HG02973 (cell line): Measurements from ENCODE around the gene FAM72B.
"Not testable (repeated sequence)": the region's sequence is repeated elsewhere in the genome, so short reads cannot be mapped to it uniquely, and the experiment has no call there.

Experiments used
- ATAC-seq: cut with Tn5 transposase; IDR thresholded peaks from one replicate; pipeline ENCODE4 v1.9.1; 2021; ENCODE audit warnings: moderate library complexity; ENCODE audit not compliant: unreplicated experiment

Gene FAM72B

DNA sequence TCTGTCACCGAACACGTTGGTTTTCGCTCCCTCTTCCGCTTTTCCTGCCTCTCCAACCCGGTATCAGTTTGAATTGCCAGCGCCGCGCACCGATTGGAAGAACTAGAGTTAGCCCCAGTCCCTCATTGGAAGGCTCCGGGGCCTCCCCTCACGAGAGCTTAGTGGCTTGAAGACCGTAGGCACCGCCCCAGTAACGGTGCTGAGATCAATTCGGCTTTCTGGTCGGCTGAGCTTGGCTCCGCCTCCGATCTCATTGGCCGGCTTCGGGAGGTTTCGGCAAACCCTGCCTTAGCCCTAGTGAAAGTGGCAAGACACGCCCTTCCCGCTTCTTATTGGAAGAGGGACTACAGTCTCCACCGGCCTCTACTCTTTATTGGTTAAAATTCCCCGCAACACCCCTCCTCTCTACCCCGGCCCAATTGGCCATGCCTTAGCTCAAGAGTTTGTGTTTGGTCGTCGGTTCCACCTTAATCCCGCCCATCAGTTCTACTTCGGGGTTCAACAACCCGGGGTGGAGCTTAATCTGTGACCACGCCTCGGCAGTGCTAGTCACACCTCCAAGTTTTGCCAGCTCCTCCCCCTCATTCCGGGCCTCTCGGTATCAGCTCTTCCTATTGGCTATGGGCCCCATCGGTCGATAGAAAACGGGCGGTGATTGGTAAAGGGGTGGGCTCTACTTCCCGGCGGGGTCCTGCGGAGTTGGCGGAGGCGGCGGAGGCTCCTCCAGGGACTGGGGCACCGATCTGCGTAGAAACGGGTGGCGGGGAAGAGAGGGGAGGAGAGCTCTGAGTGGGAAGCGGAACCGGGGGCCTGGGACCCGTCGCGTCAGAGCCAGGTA is at the start of gene FAM72B, which contains the start of gene SRGAP2C:
Gene FAM72B, minus strand, starts transcription at position 51 of the 838 bp plus-strand sequence. CDS start 851 bp downstream, outside the sequence.
Gene SRGAP2C, plus strand, starts transcription at position 686 of the 838 bp plus-strand sequence. CDS start 2,472 bp downstream, outside the sequence.
- ATAC-seq = peak; percentile 87

DNA sequence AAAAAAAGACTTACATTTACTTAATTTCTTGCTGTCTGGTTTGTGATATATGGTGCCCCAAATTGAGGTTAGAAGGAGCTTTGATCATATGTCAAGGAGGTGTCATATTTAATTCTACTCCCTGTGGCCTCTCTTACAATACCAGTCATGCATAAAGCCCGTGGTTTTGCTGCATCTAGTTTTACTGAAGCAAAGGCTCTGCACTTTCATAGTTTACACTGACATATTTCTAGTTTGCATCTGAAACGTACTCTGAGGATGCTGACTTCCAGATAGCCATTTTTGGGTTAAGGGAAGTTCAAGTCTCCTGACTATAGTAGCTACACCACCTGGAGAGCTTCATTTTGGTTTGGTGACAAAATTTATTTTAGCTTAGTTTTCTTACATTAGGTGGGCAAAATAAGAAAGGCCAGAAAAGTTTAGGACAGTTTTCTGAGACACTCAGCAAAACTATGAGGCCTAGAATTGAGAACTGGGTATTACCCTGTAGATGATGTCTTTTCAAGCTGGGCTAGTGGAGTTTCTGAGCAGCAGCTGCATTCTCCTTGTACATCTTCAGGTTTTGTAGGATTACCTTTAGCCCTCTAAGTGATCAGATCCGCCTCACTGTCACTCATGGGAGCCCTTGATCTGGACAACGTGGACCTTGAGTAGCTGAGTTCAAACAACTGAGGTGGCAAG is 48.4 kb upstream of the FAM72B start:
- ATAC-seq = not testable (repeated sequence)

DNA sequence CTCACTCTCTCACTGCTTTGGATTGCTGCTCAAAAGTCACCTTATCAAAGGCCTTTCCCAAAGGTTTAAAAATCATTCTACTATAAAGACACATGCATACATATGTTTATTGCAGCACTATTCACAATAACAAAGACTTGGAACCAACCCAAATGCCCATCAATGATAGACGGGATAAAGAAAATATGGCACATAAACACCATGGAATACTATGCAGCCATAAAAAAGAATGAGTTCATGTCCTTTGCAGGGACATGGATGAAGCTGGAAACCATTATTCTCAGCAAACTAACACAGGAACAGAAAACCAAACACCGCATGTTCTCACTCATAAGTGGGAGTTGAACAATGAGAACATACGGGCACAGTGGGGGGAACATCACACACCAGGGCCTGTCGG is 46.5 kb upstream of the FAM72B start:
- ATAC-seq = not testable (repeated sequence)

DNA sequence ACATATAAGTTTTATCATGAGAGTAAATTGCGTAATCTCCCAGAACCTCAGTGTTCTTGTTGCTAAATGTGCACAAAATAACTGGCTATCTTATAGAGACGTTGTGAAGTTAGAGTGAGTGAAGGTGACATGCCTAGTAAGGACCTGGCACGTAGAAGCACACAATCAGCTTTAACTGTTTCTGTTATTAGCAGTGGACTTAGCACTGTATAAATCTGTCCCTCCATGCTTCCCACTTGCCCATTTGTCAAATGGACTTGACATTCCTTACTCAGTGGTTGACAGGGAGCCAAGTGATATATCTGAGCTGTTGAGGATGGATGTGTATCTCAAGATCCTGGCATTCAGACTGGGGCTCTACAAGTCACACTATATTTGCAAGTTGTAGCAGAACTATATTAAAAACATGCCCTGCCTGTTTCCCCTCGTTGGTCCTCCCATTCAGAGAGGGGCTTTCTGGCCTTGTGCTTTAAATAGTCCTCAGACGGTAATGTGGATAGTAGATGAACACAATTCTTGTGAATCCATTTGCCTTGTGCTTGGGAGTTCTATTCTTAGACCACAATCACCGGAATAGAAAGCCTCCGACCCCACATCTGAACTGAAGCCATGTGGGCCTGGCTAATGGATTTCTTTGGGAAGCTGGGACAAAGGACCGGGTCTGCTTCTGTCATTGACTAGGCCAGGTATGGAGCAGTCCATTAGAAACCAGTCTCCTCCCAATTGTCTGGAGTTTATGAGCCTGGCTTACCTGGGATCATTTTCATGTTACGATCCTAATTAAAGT is 43.6 kb upstream of the FAM72B start:
- ATAC-seq = not testable (repeated sequence)

DNA sequence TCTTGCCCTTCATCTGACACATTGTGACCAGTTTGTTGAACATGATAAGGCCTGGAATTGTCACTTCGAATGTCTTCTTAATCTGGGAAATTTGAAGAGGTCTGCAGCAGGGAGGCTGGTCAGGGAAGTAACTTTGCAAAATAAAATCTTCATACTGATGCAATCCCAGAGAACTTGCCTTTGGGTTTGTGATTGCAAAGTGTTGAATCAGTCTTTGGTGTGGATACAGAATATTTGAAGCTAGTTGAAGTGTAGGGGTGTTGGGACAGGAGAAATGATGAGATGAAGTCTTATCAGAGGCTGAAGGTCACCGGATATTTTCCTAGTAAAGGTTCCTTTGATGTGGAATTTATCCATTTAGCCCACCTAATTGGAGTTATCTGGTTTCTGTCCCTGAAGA is 42.8 kb upstream of the FAM72B start:
- ATAC-seq = not testable (repeated sequence)

DNA sequence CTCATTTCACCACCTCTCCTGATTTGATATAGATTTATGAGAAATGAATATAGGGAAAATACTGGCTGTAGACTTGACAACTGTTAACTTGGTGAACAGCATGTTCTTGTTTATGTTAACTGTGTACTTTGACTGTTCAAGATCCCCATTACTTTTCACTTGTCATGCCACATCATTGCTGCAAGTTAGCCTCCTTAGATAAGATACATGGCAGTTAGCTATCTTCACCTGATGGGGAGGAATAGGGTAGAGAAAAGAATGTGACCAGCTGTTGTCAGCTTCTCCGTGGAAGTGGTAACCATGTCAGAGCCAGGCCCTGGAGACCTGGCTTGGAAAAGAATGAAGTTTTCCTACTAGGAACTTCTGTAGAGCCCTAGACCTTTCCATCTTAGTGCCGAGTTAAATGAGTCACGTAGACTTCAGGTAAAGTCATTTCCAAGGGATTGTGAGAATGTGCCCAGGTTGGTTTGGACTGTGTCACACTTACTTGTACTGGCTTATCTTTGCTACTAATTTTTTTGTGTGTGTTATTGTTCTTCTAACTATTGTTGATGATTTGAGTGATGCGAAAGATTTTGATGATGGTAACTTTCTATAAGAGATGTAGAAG is 42.3 kb upstream of the FAM72B start:
- ATAC-seq = not testable (repeated sequence)

DNA sequence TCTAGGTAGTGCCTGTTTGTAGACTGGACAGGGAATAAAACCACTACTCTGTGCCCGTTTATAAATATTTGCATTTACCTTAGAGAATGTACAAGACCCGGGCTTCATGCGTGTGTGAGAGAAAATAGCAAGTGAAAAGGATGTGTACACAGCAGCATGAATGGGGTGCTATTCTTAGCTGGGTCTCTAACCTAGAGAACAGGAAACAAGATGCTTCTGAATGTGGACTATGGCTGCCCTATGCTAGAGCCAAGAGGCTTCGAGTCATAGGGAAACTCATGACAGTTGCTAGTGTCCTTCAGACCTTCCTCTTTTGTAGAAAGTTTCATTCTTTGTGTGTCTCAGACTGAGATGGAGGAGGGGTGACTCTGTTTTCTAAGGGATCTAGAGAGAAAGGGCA is 40.6 kb upstream of the FAM72B start:
- ATAC-seq = peak; percentile 94

DNA sequence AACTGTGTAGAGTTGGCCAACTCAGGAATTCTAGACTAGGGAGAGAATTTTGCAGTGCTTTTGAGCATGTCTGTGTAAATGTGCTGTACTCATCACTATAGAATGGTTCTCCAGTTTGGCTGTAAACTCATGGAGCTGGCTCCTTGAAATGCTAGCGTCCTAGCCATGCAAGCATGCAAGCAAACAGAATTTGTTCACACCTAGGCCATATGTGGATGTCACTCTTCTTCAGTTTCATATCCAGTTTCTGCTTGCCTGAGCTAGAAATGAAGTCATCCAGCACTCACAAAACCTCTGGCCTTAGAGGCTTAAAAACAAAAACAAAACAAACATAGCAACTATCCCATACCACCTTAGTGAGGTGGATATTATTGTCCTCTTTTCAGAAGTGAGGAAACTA is 37.6 kb upstream of the FAM72B start:
- peak; percentile 60 for ATAC-seq

DNA sequence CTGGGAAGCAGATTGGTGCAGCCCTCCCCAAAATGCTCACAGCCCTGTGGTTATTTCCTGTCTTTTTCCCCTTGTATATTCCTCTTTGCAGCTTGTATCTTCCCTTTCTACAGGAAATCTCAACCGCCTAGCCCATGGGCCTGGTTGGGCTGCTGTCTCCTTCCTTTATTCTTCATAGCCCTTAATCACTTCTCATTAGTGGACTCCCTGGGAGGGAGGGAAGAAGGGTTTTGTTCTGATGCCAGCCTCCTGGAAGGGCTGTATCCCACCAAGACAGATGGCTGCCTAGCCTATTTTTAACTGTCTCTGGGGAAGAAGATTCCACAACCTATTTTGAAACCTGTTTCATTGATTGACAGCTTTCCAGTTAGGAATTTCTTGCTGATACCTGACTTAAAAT is 32.5 kb upstream of the FAM72B start:
- not testable (repeated sequence) for ATAC-seq

DNA sequence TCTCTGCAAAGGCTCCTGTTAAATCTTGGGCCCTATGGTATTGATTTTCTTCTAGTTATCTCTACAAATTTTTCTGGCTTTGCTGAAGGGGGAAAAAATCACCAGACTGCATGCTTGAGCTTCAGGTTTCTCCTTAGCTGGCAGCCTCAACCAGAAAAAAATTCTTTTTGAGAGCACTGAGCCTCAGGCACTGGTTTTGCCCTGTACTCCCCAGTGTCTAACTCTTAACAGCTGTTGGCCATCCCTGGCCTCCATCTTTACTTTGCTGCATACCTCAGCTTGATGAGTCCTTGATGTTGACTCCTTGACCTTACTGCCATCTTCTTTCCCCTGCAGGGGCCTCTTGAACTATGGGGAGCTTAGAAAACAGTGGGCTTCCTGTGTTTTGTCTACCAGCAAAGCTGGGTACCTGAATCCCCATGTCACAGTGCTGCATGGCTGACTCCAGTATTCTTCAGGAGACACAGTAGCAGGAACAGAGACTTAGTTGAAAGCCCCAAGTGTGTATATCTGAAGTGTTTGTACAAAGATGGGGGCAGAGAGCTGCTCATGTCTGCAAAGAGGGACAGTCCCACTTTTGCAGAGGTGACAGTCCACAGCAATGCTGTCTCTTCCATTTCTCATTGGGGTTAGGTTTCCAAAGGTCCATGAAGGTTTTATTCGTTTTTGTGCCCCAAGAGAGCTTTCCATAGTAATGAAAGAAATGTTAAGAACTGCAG is 31.7 kb upstream of the FAM72B start:
- ATAC-seq = not testable (repeated sequence)

DNA sequence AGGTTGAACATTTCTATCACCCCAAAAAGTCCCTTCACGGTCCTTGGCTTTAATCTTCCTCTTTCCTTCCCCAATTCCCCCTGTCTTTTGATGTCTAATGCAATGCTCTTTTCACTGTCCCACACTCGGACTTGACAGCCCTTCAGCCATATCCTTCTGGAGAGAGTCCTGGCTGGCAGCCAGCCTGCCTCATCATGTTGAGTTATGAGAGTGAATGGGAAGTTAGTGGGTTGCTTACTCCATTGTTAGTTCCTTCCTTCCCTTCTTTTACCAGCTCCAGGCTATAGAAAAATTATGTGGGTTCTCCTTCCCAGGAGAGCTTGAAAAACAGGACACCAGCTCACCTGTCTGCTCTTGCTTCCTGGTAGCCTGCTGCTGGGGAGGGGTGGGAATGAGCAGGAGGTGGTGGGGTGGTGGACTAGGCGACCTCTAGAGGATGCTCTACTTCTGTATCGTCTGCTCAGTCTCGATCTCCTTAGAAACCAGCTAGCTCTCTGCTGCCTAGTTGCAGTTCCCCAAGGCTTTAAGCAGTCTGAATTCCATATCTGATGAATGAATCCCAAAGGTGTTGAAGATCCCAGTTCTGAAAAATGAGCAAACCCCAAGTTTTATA is 30.5 kb upstream of the FAM72B start:
- ATAC-seq = not testable (repeated sequence)

DNA sequence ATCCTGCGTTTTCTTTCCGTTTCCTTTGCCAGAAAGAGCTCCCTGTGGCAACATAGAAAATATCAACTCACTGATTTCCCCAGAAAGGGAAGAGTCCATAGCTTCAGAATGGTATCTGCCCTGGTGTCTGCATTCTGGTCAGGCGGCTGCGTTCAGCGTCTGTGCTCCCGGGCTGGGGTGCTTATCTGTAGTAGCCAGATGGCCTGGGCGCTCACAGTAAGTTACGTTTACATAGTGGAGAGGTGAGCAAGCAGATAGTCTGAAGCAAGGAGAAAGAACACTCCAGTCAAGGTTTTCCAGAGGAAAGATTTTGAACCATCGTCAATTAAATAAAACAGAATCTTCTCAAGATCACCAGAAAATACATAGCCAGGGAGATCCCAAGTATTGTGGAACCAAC is 29.4 kb upstream of the FAM72B start:
- not testable (repeated sequence) for ATAC-seq

DNA sequence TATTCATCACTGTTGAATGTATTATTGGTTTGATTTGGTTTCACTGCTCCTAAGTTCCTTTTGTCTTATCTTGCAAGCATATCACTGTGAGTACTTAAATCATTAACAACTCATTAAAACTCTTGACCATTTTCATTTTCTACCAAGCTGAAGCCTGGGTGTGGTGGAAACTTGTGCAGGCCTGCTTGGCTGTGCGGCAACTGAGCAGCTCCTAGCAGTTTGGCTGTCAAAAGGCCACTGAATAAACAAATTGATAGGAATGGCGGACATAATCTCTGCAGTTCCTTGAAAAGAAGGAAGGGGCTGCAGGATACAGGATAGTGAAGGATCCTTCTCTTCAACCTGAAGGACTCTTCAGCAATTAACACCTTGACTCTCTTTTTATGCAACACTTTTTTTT is 26.6 kb upstream of the FAM72B start:
- ATAC-seq = not testable (repeated sequence)

DNA sequence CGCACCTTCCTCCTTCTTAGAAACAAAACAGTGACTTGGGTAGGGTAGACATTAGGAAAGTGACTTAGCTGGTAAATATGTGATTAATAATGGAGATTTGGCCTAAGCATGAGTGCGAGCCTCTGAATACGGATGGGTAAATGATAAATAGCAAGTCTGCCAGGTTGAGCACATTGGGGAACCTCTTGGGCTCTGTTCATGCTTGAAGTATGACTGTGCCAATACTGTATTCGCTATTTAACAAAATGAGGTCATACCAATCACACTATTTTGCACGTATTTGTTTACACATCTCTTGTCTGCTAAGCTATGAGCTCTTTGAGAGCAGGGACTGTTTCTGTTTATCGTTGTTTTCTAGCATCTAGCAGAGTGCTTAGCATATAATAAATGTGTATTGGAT is 24.2 kb upstream of the FAM72B start:
- ATAC-seq = not testable (repeated sequence)

DNA sequence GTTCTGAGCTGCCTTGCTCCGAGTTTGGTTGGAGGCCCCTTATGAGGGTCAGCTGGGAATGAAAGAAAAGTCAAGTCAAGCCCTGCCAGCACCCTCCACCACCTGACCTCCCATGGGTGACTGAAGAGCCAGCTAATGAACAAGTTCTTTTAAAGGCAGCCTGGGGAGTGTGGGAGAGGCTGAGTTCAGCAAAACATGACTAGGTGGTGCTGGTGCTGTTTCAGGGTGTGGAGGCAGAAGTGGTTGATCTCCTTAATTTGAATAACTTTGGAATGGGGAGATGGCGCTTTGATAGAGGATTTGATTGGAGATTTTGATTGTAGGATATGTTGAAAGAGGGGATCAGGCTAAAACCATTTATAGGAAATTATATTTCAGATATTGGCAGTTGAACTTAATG is 23.2 kb upstream of the FAM72B start:
- ATAC-seq = not testable (repeated sequence)

DNA sequence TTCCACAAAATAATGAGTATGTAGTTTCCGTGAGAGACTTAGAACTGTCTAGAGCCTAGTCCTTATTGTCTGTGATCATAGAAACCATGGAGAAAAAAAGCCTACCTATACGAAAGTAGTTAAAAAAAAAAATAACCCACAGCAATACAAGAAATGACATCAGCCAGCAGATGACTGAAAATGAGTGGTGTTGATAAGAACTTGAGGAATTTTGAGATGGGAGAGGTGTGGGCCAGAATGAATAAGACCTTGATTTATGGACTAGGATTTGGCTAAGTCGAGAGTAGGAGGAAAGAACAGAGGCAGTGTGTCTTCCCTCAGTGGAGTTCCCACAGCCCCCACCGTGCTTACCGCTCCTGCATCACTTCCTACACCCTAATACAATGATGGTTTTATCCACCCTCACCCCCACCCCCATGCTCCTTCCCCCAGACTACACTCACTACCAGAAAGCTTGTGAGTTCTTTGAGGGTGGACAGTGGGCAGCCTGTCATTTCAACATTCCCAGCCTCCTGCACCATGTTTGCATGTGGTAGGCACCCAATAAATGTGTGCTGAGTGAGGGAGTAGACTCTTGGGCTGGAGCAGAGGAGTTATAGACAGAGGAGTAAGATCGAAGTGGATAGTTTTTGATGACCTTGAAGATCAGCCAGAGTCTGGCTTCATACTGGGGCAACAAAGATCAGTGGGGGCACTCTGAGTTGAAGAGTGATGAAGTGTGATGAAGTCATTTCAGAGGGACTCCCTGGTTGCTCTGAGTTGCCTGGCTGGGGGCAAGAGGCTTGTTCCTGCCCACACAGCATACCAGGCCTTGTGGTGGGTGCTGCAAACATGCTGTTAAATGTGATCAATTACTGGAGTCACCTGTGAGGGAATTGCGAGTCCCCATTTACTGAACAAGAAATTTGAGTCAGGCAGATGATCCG is 21.9 kb upstream of the FAM72B start:
- ATAC-seq = not testable (repeated sequence)

DNA sequence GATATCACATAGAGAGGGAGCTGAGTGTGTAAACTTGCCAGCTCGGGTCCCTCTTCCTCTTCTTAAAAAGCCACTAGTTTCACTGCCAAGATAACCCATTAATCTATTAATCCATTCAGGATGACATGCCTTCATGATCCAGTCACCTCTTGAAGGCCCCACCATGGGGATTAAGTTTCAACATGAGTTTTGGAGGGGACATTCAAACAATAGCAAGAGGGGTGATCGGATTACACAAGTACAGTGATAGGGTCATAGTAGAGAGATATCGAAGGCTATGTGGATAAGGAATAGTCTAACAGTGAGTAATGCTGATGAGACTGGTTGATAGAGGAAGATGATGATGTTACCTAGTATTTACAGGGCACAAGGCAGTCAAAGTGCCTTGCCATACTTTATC is 18.8 kb upstream of the FAM72B start:
- not testable (repeated sequence) for ATAC-seq
